Ovary (tissue), 3 donors: ENCODE results near the gene TTC23.

Experiments used
- CTCF ChIP-seq, 3 donors: fragments of 450-650 bp in 2 of 3; fragments of 200-600 bp in 1 of 3; IDR thresholded peaks; one replicate each; pipeline versions ENCODE4 v1.5.1 to v1.8.0; 2016 to 2022; ENCODE audit warnings: antibody characterized with exemption in 3 of 3, mild to moderate bottlenecking in 1 of 3
- EP300 ChIP-seq: sonication (generic); formaldehyde crosslinking; IDR thresholded peaks from one replicate; pipeline ENCODE4 v1.6.1; 2017; ENCODE audit warnings: antibody characterized with exemption
- donor health status: DM: no; HTN: no; CAD: no.

- no peak for TF ChIP-seq CTCF (IDR thresholded peaks at IDR 0.05)
- TF ChIP-seq EP300: no peak
These were observed 16.6 kb downstream of the TTC23 start for GRCh38 chr15:99232740-99233139.
